K562 (cell line): ENCODE measurements around the gene MYO5C. TPM values are rescaled to one million over a fixed set of nuclear protein-coding genes. Genes with fewer than 3 reads are reported as not detected.

Experiments used
- CTBP1 ChIP-seq: fragments of 450-650 bp; IDR thresholded peaks from 2 replicates; pipeline ENCODE4 v1.6.1; 2016; ENCODE audit warnings: borderline replicate concordance
- CTCF ChIP-seq, 3 experiments: IDR thresholded peaks in 2 of 3; conservative IDR thresholded peaks in 1 of 3; 2 replicates each; pipeline ENCODE4 v1.5.1; 2011 to 2012; ENCODE audit warnings: low read length in 3 of 3, mild to moderate bottlenecking in 3 of 3, control low read depth in 2 of 3, improper control_type of control experiment in 1 of 3, inconsistent platforms in 1 of 3, low read depth in 1 of 3, mixed read lengths in 1 of 3, moderate library complexity in 1 of 3; ENCODE audit not compliant: insufficient read depth in 2 of 3
- DPF2 ChIP-seq: fragments of 450-650 bp; IDR thresholded peaks from 2 replicates; pipeline ENCODE4 v1.6.1; 2016
- ELF4 ChIP-seq: fragments of 450-650 bp; formaldehyde crosslinking; IDR thresholded peaks from 2 replicates; pipeline ENCODE4 v1.4.0; 2022; ENCODE audit warnings: missing genetic modification characterization
- HBP1 ChIP-seq: fragments of 450-650 bp; formaldehyde crosslinking; IDR thresholded peaks from 2 replicates; pipeline ENCODE4 v1.4.0; 2022; ENCODE audit warnings: missing genetic modification characterization
- NR1H2 ChIP-seq: sonication (generic); formaldehyde crosslinking; IDR thresholded peaks from 2 replicates; pipeline ENCODE4 v1.4.0; 2020; ENCODE audit warnings: mild to moderate bottlenecking, missing genetic modification reagents
- PTBP1 ChIP-seq: fragments of 200-400 bp; formaldehyde crosslinking; IDR thresholded peaks from 2 replicates; pipeline ENCODE4 v1.6.1; 2017; ENCODE audit warnings: low read depth, low read length
- ZNF12 ChIP-seq: sonication (generic); formaldehyde crosslinking; IDR thresholded peaks from 2 replicates; pipeline ENCODE4 v1.4.0; 2020; ENCODE audit warnings: mild to moderate bottlenecking, missing genetic modification reagents
- polyA plus RNA-seq, 8 experiments: library from polyadenylated mRNA; depleted of rRNA in 4 of 8; stranded (reverse) in 5 of 8; unstranded in 3 of 8; fragments of >200 nt; fragmentation: Nextera tagmentation in 2 of 8; fragmentation: Illumina TruSeq in 1 of 8; extraction: Ambion mirVana in 2 of 8; extraction: Trizol in 1 of 8; gene quantifications; 2 replicates each; pipeline versions ENCODE4 v1.2.1 to v1.2.3, GENCODE V29; 2011 to 2014; ENCODE audit warnings: inconsistent platforms in 1 of 8, missing spikeins in 1 of 8
- total RNA-seq, 7 experiments: library from RNA; depleted of rRNA in 6 of 7; stranded (reverse); fragments of >200 nt in 6 of 7; fragmentation: Illumina TruSeq in 2 of 7; extraction: Trizol in 2 of 7; gene quantifications; 2 replicates each; pipeline versions ENCODE4 v1.2.1 to v1.2.3, GENCODE V29; 2011 to 2021; ENCODE audit warnings: low replicate concordance in 1 of 7
- TF ChIP-seq, protein P1 (sequence below): IDR thresholded peaks from 3 replicates; pipeline ENCODE4 v1.6.1; 2011; ENCODE audit warnings: borderline replicate concordance, mild to moderate bottlenecking; ENCODE audit not compliant: insufficient read length, insufficient read depth
- TF ChIP-seq, protein P2 (sequence below): fragments of 250-450 bp; sonication (Bioruptor Pico); IDR thresholded peaks from 2 replicates; pipeline ENCODE4 v1.5.0; 2021

Gene MYO5C
- total and polyA plus RNA-seq, 9 of the 15 experiments (the other 6 are each of a cell fraction or from before 2014, with no cell fraction given): 0.01 to 0.24 TPM; not detected in 7

DNA sequence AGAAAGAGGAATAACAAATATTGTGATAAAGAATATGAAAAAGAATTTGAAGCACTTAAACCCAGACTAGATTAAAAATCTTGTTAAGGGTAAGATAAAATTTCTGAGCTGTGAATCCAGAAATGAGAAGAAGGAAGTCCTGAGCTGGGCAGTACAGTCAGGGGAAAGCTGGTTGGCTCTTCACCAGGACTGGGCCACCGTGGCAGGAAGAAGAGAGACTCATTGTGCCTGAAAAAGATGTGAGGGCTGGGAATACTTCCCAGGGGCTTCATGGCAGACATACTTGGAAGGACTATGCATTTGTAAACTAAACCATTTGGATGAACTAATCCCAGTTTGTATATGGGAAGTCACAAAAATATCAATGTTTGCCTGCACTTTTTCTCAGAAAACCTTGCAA is 28.5 kb upstream of the MYO5C start (continued):
- TF ChIP-seq ELF4 (CRISPR knock-in tag) (no peak), CTBP1 (no peak), HBP1 (CRISPR knock-in tag) (no peak), NR1H2 (CRISPR knock-in tag) (no peak), DPF2 (no peak), ZNF12 (CRISPR knock-in tag) (no peak), PTBP1 (no peak), CTCF (IDR thresholded peaks at IDR 0.05 in 2 of 3, conservative IDR thresholded peaks at IDR 0.05 in 1 of 3; ENCODE audit: insufficient read depth in 2 of 3, low read depth in 1 of 3, low read length in 3 of 3) (no peak)
- TF ChIP-seq, protein P1, sequence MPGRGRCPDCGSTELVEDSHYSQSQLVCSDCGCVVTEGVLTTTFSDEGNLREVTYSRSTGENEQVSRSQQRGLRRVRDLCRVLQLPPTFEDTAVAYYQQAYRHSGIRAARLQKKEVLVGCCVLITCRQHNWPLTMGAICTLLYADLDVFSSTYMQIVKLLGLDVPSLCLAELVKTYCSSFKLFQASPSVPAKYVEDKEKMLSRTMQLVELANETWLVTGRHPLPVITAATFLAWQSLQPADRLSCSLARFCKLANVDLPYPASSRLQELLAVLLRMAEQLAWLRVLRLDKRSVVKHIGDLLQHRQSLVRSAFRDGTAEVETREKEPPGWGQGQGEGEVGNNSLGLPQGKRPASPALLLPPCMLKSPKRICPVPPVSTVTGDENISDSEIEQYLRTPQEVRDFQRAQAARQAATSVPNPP: no peak
- TF ChIP-seq, protein P2, sequence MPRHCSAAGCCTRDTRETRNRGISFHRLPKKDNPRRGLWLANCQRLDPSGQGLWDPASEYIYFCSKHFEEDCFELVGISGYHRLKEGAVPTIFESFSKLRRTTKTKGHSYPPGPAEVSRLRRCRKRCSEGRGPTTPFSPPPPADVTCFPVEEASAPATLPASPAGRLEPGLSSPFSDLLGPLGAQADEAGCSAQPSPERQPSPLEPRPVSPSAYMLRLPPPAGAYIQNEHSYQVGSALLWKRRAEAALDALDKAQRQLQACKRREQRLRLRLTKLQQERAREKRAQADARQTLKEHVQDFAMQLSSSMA (CRISPR knock-in tag): no peak
